ENCODE data around the gene DDX27.

DNA sequence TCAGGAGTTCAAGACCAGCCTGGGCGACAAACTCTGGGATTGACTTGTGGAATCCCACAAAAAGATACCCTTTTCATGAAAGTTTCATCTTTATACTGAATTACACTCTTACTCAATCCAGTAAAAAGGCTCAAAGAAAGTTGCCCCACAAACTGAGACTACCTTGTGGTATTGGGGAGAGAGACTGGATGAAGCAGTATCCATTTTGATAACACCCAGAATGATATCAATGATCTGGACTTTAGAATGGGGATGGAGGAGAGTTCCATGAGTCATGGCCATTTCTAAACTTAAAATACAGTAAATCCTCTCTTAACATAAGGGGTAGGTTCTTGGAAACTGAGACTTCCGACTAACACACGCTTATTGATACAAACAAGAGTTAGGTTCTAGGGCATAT is 35.8 kb upstream of the DDX27 start:
- TF ChIP-seq POLR2AphosphoS5 (IDR thresholded peaks at IDR 0.05; ENCODE audit: low read depth, low read length) = no peak
- no peak for TF ChIP-seq FOXP2 (optimal IDR thresholded peaks at IDR 0.05; ENCODE audit: borderline replicate concordance, extremely low read depth, extremely low read length, insufficient read depth)
- TF ChIP-seq REST (IDR thresholded peaks at IDR 0.05; ENCODE audit: insufficient read depth in 1 of 2, low read depth in 2 of 2, low read length in 2 of 2) = no peak

All from PFSK-1 (cell line).